OCI-LY1 (cell line): ENCODE data around the gene DBNDD1.

Experiments
- EZH2 ChIP-seq: fragments of 200-600 bp; sonication (generic), shearing (Covaris generic); IDR thresholded peaks from 2 replicates; pipeline ENCODE4 v1.8.0; 2017; ENCODE audit warnings: borderline replicate concordance, mixed run types, mild to moderate bottlenecking, antibody characterized with exemption, low read length, moderate library complexity, mixed read lengths
- TF ChIP-seq, protein P1 (sequence below): fragments of 200-600 bp; sonication (generic), shearing (Covaris generic); IDR thresholded peaks from 2 replicates; pipeline ENCODE4 v1.5.1; 2017; ENCODE audit warnings: mild to moderate bottlenecking, antibody characterized with exemption, low read length, moderate library complexity, mixed read lengths

DNA sequence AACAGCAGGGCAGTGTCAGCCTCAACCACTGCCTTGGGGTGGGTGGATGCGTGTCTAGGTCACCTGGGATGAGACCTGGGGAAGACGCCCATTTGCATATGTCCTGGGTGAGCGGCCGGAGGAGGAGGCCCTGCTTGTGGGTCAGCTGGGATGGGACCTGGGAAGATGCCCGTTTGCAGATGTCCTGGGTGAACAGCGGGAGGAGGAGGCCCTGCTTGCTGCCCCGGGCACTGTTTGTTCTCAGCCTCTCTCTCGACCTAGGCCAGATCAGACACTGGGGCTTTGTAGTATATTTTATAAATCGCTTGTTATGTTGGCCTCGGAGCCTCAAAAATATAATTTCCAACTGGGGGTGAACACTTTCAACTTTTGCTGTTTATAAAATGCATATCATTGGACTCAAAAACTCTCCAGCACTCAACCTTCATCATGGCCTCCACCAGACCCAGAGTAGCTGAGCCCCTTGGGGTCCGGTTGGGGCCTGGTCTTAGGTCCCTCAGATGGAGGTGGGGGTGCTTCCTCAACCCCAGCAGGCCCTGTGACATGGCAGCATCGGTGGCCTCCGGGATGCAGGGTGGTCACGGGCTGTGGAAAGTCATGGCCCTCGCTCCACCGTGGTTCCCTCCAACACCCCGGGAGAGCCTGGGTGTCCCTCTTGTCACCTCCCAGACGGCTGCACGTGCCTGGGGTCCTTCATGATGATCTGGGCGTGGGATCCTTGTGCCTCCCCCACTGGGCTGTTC lies 17.3 kb downstream of the DBNDD1 start:
- TF ChIP-seq, protein P1, sequence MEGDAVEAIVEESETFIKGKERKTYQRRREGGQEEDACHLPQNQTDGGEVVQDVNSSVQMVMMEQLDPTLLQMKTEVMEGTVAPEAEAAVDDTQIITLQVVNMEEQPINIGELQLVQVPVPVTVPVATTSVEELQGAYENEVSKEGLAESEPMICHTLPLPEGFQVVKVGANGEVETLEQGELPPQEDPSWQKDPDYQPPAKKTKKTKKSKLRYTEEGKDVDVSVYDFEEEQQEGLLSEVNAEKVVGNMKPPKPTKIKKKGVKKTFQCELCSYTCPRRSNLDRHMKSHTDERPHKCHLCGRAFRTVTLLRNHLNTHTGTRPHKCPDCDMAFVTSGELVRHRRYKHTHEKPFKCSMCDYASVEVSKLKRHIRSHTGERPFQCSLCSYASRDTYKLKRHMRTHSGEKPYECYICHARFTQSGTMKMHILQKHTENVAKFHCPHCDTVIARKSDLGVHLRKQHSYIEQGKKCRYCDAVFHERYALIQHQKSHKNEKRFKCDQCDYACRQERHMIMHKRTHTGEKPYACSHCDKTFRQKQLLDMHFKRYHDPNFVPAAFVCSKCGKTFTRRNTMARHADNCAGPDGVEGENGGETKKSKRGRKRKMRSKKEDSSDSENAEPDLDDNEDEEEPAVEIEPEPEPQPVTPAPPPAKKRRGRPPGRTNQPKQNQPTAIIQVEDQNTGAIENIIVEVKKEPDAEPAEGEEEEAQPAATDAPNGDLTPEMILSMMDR, result no peak
- no peak for TF ChIP-seq EZH2
